GM12878 (cell line): Measurements from ENCODE around the gene IGF1R. TPM values are rescaled to one million over a fixed set of nuclear protein-coding genes. Genes with fewer than 3 reads are reported as not detected.

ENCODE experiments used
- BACH1 ChIP-seq: fragments of 450-650 bp; IDR thresholded peaks from 2 replicates; pipeline ENCODE4 v1.6.1; 2017; ENCODE audit warnings: mild to moderate bottlenecking, borderline replicate concordance
- EED ChIP-seq: sonication (generic); IDR thresholded peaks from 2 replicates; pipeline ENCODE4 v1.6.1; 2016; ENCODE audit warnings: antibody characterized with exemption, low read depth
- GATAD2B ChIP-seq: fragments of 450-650 bp; conservative IDR thresholded peaks from 2 replicates; pipeline ENCODE4 v1.6.1; 2017; ENCODE audit warnings: low read depth, mild to moderate bottlenecking, moderate library complexity
- HCFC1 ChIP-seq: fragments of 150-350 bp; IDR thresholded peaks from 2 replicates; pipeline ENCODE4 v1.6.1; 2014; ENCODE audit warnings: low read length
- HDGF ChIP-seq: fragments of 450-650 bp; IDR thresholded peaks from 2 replicates; pipeline ENCODE4 v1.6.1; 2016; ENCODE audit warnings: antibody characterized with exemption
- IRF4 ChIP-seq: IDR thresholded peaks from 2 replicates; pipeline ENCODE4 v1.6.1; 2011; ENCODE audit warnings: low read depth, low read length
- KLF5 ChIP-seq: fragments of 450-650 bp; IDR thresholded peaks from 2 replicates; pipeline ENCODE4 v1.6.1; 2014; ENCODE audit warnings: mild to moderate bottlenecking; ENCODE audit not compliant: partially characterized antibody
- MEF2A ChIP-seq: IDR thresholded peaks from 2 replicates; pipeline ENCODE4 v1.6.1; 2011; ENCODE audit warnings: low read depth, mild to moderate bottlenecking, low read length, moderate library complexity; ENCODE audit not compliant: insufficient read depth
- NFYB ChIP-seq: IDR thresholded peaks from 2 replicates; pipeline ENCODE4 v1.6.1; 2011; ENCODE audit warnings: low read depth, mild to moderate bottlenecking, low read length, improper control_type of control experiment, moderate library complexity; ENCODE audit not compliant: insufficient read depth
- NR2F1 ChIP-seq: fragments of 450-650 bp; conservative IDR thresholded peaks from 2 replicates; pipeline ENCODE4 v1.6.1; 2017; ENCODE audit warnings: mild to moderate bottlenecking
- RUNX3 ChIP-seq: IDR thresholded peaks from 2 replicates; pipeline ENCODE4 v1.6.1; 2012; ENCODE audit warnings: low read length, inconsistent platforms
- SPI1 ChIP-seq: IDR thresholded peaks from 2 replicates; pipeline ENCODE4 v1.6.1; 2011; ENCODE audit warnings: low read depth, mild to moderate bottlenecking, low read length, moderate library complexity, borderline replicate concordance; ENCODE audit not compliant: insufficient read depth
- SRF ChIP-seq, 2 experiments: IDR thresholded peaks; 2 replicates each; pipeline ENCODE4 v1.6.1; 2011; ENCODE audit warnings: low read depth in 2 of 2, low read length in 2 of 2, mild to moderate bottlenecking in 1 of 2, moderate library complexity in 1 of 2
- STAT1 ChIP-seq: fragments of 450-650 bp; conservative IDR thresholded peaks from 2 replicates; pipeline ENCODE4 v1.6.1; 2014; ENCODE audit warnings: antibody characterized with exemption, mild to moderate bottlenecking
- TBL1XR1 ChIP-seq: IDR thresholded peaks from 2 replicates; pipeline ENCODE4 v1.6.1; 2012; ENCODE audit warnings: low read depth, low read length, improper control_type of control experiment
- TCF12 ChIP-seq: IDR thresholded peaks from 2 replicates; pipeline ENCODE4 v1.6.1; 2011; ENCODE audit warnings: low read depth, mild to moderate bottlenecking, low read length
- TCF7 ChIP-seq: IDR thresholded peaks from 2 replicates; pipeline ENCODE4 v1.6.1; 2014; ENCODE audit warnings: antibody characterized with exemption, borderline replicate concordance
- YBX1 ChIP-seq: fragments of 450-650 bp; IDR thresholded peaks from 2 replicates; pipeline ENCODE4 v1.6.1; 2016; ENCODE audit warnings: antibody characterized with exemption
- ZBED1 ChIP-seq: IDR thresholded peaks from 2 replicates; pipeline ENCODE4 v1.6.1; 2016; ENCODE audit warnings: borderline replicate concordance
- polyA plus RNA-seq, 11 experiments: library from polyadenylated mRNA; depleted of rRNA in 4 of 11; unstranded in 6 of 11; stranded (reverse) in 5 of 11; fragments of >200 nt; fragmentation: Nextera tagmentation in 4 of 11; fragmentation: Illumina TruSeq in 1 of 11; extraction: Ambion mirVana in 4 of 11; extraction: Trizol in 1 of 11; gene quantifications; 1 replicate in 1 of 11; 2 replicates in 10 of 11; pipeline versions ENCODE4 v1.2.1 to v1.2.3, GENCODE V29; 2011 to 2016; ENCODE audit warnings: inconsistent platforms in 2 of 11, missing spikeins in 2 of 11, low read depth in 1 of 11
- total RNA-seq, 4 experiments: library from RNA; depleted of rRNA in 3 of 4; stranded (reverse); fragments of >200 nt in 3 of 4; fragmentation: Illumina TruSeq in 1 of 4; extraction: Trizol in 1 of 4; gene quantifications; 2 replicates each; pipeline versions ENCODE4 v1.2.1 to v1.2.3, GENCODE V29; 2013 to 2021
- TF ChIP-seq, protein P1 (sequence below): fragments of 450-650 bp; IDR thresholded peaks from 2 replicates; pipeline ENCODE4 v1.6.1; 2016; ENCODE audit warnings: mild to moderate bottlenecking, moderate library complexity, borderline replicate concordance
- TF ChIP-seq, protein P2 (sequence below): fragments of 450-650 bp; formaldehyde crosslinking; IDR thresholded peaks from 2 replicates; pipeline ENCODE4 v1.4.0; 2020; ENCODE audit warnings: mild to moderate bottlenecking, moderate library complexity
- TF ChIP-seq, protein P3 (sequence below): fragments of 450-650 bp; IDR thresholded peaks from 2 replicates; pipeline ENCODE4 v1.6.1; 2018; ENCODE audit warnings: mild to moderate bottlenecking, low read depth, moderate library complexity; ENCODE audit not compliant: partially characterized antibody

The IGF1R gene
- total and polyA plus RNA-seq, 10 of the 15 experiments (the other 5 are each of a cell fraction or from before 2014, with no cell fraction given): 0.03 to 2.7 (median 0.66) TPM

DNA sequence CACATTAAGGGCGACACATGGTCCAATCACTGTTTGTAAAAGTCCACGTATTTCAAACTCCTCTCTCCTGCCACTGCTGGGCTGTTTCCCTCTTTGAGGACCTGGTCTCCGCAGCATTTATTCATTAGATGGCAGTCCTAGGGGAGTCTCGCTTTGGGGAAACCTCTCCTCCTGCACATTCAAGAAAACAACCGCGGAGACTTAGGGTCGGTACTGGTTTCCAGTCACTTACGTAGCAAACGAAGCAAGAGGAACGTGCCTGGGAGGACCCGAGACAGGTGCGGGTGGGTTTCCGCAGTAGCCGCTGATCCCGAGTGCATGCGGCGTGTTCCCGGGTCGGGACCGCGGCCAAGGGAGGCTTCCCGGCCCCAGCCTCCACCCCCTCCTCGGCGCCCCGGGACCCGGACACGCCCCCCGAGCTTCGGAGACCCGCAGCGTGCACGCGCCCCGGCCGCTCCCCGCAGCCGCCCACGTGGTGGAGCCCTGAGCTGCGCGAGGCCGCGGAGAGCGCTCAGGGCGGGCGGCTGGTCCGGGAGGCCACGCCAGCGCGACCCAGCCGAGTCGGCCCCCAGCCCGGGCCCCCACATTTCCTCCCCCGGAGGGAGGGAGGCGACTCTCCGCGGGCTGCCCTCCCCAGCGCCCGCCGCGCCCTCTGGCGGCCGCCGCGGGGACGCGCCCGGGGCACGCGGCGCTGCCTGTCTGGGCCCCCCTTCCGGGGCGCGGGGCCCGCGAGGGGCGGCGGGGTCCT, 1.1 kb upstream of the IGF1R start (continued):
- TF ChIP-seq, protein P1, sequence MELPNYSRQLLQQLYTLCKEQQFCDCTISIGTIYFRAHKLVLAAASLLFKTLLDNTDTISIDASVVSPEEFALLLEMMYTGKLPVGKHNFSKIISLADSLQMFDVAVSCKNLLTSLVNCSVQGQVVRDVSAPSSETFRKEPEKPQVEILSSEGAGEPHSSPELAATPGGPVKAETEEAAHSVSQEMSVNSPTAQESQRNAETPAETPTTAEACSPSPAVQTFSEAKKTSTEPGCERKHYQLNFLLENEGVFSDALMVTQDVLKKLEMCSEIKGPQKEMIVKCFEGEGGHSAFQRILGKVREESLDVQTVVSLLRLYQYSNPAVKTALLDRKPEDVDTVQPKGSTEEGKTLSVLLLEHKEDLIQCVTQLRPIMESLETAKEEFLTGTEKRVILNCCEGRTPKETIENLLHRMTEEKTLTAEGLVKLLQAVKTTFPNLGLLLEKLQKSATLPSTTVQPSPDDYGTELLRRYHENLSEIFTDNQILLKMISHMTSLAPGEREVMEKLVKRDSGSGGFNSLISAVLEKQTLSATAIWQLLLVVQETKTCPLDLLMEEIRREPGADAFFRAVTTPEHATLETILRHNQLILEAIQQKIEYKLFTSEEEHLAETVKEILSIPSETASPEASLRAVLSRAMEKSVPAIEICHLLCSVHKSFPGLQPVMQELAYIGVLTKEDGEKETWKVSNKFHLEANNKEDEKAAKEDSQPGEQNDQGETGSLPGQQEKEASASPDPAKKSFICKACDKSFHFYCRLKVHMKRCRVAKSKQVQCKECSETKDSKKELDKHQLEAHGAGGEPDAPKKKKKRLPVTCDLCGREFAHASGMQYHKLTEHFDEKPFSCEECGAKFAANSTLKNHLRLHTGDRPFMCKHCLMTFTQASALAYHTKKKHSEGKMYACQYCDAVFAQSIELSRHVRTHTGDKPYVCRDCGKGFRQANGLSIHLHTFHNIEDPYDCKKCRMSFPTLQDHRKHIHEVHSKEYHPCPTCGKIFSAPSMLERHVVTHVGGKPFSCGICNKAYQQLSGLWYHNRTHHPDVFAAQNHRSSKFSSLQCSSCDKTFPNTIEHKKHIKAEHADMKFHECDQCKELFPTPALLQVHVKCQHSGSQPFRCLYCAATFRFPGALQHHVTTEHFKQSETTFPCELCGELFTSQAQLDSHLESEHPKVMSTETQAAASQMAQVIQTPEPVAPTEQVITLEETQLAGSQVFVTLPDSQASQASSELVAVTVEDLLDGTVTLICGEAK: no peak
- TF ChIP-seq TCF7: no peak
- no peak for TF ChIP-seq SRF (IDR thresholded peaks at IDR 0.05; ENCODE audit: low read depth in 2 of 2, low read length in 2 of 2)
- no peak for TF ChIP-seq RUNX3
- TF ChIP-seq NFYB: no peak
- TF ChIP-seq YBX1: no peak
- TF ChIP-seq STAT1: no peak
- TF ChIP-seq HCFC1: no peak
- no peak for TF ChIP-seq ZBED1
- no peak for TF ChIP-seq MEF2A
- TF ChIP-seq EED: no peak
- TF ChIP-seq KLF5: no peak
- peak; percentile 79 for TF ChIP-seq GATAD2B
- no peak for TF ChIP-seq SPI1
- TF ChIP-seq, protein P2, sequence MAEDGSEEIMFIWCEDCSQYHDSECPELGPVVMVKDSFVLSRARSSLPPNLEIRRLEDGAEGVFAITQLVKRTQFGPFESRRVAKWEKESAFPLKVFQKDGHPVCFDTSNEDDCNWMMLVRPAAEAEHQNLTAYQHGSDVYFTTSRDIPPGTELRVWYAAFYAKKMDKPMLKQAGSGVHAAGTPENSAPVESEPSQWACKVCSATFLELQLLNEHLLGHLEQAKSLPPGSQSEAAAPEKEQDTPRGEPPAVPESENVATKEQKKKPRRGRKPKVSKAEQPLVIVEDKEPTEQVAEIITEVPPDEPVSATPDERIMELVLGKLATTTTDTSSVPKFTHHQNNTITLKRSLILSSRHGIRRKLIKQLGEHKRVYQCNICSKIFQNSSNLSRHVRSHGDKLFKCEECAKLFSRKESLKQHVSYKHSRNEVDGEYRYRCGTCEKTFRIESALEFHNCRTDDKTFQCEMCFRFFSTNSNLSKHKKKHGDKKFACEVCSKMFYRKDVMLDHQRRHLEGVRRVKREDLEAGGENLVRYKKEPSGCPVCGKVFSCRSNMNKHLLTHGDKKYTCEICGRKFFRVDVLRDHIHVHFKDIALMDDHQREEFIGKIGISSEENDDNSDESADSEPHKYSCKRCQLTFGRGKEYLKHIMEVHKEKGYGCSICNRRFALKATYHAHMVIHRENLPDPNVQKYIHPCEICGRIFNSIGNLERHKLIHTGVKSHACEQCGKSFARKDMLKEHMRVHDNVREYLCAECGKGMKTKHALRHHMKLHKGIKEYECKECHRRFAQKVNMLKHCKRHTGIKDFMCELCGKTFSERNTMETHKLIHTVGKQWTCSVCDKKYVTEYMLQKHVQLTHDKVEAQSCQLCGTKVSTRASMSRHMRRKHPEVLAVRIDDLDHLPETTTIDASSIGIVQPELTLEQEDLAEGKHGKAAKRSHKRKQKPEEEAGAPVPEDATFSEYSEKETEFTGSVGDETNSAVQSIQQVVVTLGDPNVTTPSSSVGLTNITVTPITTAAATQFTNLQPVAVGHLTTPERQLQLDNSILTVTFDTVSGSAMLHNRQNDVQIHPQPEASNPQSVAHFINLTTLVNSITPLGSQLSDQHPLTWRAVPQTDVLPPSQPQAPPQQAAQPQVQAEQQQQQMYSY (CRISPR knock-in tag): no peak
- TF ChIP-seq, protein P3, sequence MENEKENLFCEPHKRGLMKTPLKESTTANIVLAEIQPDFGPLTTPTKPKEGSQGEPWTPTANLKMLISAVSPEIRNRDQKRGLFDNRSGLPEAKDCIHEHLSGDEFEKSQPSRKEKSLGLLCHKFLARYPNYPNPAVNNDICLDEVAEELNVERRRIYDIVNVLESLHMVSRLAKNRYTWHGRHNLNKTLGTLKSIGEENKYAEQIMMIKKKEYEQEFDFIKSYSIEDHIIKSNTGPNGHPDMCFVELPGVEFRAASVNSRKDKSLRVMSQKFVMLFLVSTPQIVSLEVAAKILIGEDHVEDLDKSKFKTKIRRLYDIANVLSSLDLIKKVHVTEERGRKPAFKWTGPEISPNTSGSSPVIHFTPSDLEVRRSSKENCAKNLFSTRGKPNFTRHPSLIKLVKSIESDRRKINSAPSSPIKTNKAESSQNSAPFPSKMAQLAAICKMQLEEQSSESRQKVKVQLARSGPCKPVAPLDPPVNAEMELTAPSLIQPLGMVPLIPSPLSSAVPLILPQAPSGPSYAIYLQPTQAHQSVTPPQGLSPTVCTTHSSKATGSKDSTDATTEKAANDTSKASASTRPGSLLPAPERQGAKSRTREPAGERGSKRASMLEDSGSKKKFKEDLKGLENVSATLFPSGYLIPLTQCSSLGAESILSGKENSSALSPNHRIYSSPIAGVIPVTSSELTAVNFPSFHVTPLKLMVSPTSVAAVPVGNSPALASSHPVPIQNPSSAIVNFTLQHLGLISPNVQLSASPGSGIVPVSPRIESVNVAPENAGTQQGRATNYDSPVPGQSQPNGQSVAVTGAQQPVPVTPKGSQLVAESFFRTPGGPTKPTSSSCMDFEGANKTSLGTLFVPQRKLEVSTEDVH: no peak
- no peak for TF ChIP-seq BACH1
- TF ChIP-seq TBL1XR1: no peak
- no peak for TF ChIP-seq HDGF
- TF ChIP-seq TCF12: no peak
- no peak for TF ChIP-seq IRF4
- TF ChIP-seq NR2F1: peak; percentile 62; the same call in 1 of the 2 replicates
